Skeletal muscle tissue (tissue), 4 donors: ENCODE measurements around the gene MAP2K5. TPM values are rescaled to one million over a fixed set of nuclear protein-coding genes. Genes with fewer than 3 reads are reported as not detected.

Experiments used
- H3K27ac ChIP-seq: one replicate; pipeline ENCODE4 v1.7.0; 2013; ENCODE audit warnings: mild to moderate bottlenecking, low read depth, low read length, inconsistent platforms
- H3K27me3 ChIP-seq, 3 donors: one replicate each; pipeline ENCODE4 v1.7.0; 2013; ENCODE audit warnings: low read length in 3 of 3; ENCODE audit not compliant: control insufficient read depth in 3 of 3, insufficient read depth in 3 of 3
- H3K36me3 ChIP-seq, 3 donors: one replicate each; pipeline ENCODE4 v1.7.0; 2013; ENCODE audit warnings: low read length in 3 of 3; ENCODE audit not compliant: control insufficient read depth in 3 of 3, insufficient read depth in 3 of 3
- H3K4me1 ChIP-seq, 3 donors: one replicate each; pipeline ENCODE4 v1.7.0; 2013; ENCODE audit warnings: low read length in 3 of 3, mild to moderate bottlenecking in 3 of 3; ENCODE audit not compliant: control insufficient read depth in 3 of 3, insufficient read depth in 3 of 3
- H3K4me3 ChIP-seq, 3 donors: one replicate each; pipeline ENCODE4 v1.7.0; 2013; ENCODE audit warnings: low read length in 3 of 3
- H3K9ac ChIP-seq, 3 donors: one replicate each; pipeline ENCODE4 v1.7.0; 2013; ENCODE audit warnings: low read length in 3 of 3, mild to moderate bottlenecking in 3 of 3, moderate library complexity in 2 of 3, low read depth in 1 of 3
- H3K9me3 ChIP-seq, 3 donors: one replicate each; pipeline ENCODE4 v1.7.0; 2013; ENCODE audit warnings: low read length in 3 of 3; ENCODE audit not compliant: control insufficient read depth in 3 of 3
- total RNA-seq: library from RNA; depleted of rRNA; stranded (reverse); fragments of >200 nt; gene quantifications from one replicate; pipeline ENCODE4 v1.2.3, GENCODE V29; 2014
- donor health status: Osteomylitis.

Gene MAP2K5
- total RNA-seq, 1 donor from 2014 or later: 19.3 TPM

DNA sequence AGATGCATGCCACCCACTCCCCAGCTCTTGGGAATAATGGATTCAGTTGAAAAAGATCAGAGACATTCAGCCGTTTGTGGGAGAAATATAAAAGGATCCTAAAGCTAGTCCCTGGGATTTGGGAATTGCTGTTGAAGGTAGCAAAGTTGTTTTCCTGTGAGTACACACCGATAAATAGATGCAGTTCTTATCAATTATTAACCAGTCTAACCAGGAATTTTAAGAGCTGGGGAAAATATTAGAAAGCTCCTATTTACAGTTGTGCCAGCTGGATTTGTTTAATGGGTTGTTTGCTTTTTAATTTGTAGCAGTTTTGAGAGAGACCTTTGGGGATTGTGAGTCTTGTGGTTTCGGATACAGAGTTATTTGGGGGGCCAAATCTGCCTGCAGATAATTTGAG lies 238.6 kb downstream of the MAP2K5 start:
- no peak overlapping the region for H3K9ac ChIP-seq

GRCh38 chr15:67781907-67782690 lies 239.6 kb downstream of the MAP2K5 start:
- no peak overlapping the region for H3K9ac ChIP-seq
- H3K4me1 ChIP-seq: no peaks in the 10 kb centered on the region
- H3K27me3 ChIP-seq: no peaks in the 10 kb centered on the region
- H3K27ac ChIP-seq: no peak overlapping the region
- peaks cover 6 to 7% (median 7%) of the 10 kb centered on the region in 3 donors for H3K36me3 ChIP-seq
- H3K9me3 ChIP-seq: no peaks in the 10 kb centered on the region
- H3K4me3 ChIP-seq: no peak overlapping the region

More for the DNA sequence above, 238.6 kb downstream of the MAP2K5 start:
- Histone ChIP-seq H3K9me3 (no peaks in the 10 kb centered on the region), H3K27me3 (no peaks in the 10 kb centered on the region), H3K36me3 (peaks cover 6 to 10% (median 7%) of the 10 kb centered on the region in 3 donors), H3K4me1 (no peaks in the 10 kb centered on the region), H3K4me3 (no peak overlapping the region), H3K27ac (no peak overlapping the region)

DNA sequence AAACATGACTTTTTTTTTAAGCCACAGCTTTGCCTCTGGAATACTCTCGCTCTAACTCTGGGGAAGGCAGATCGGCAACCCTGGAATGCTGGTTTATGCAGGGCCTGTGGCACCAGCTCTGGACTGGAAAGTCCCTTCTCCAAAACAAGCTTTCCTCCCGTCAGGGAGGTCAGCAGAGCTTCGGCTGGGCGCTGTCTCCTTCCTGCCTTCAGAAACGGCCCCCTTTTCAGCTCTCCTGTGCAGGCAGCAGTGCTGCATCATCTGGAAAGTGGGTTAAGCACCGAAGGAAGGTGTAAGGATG lies 240.1 kb downstream of the MAP2K5 start:
- H3K9me3 ChIP-seq: no peaks in the 10 kb centered on the region

DNA sequence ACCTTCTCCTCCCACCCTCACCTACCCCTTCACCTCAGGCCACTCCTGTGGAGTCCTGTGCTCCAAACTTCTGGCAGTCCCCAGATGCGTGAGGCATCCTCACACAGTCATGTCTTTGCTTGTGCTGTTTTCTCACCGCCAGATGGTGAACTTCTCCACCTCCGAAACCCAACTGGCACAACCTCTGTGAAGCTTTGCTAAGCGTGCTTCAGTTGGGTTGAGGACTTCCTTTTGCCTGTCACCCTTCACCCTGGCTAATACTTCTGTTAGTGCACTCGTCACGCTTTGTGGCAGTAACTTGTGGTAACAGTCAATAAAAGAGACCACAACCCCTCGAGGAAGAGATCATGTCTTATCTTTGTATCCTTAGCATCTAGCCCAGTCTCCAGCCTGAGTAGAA lies 240.8 kb downstream of the MAP2K5 start:
- Histone ChIP-seq H3K27me3 (no peaks in the 10 kb centered on the region), H3K4me3 (no peak overlapping the region), H3K9me3 (no peaks in the 10 kb centered on the region), H3K9ac (no peak overlapping the region), H3K36me3 (peaks cover 6 to 7% (median 7%) of the 10 kb centered on the region in 3 donors), H3K4me1 (no peaks in the 10 kb centered on the region), H3K27ac (no peak overlapping the region)

More for the DNA sequence above, 240.1 kb downstream of the MAP2K5 start:
- no peaks in the 10 kb centered on the region for H3K27me3 ChIP-seq
- no peaks in the 10 kb centered on the region for H3K4me1 ChIP-seq
- no peak overlapping the region for H3K4me3 ChIP-seq
- no peak overlapping the region for H3K27ac ChIP-seq
- no peak overlapping the region for H3K9ac ChIP-seq
- peaks cover 6 to 7% (median 7%) of the 10 kb centered on the region in 3 donors for H3K36me3 ChIP-seq

GRCh38 chr15:67784090-67784781 lies 241.7 kb downstream of the MAP2K5 start:
- Histone ChIP-seq H3K9me3 (no peaks in the 10 kb centered on the region), H3K27me3 (no peaks in the 10 kb centered on the region), H3K4me1 (no peaks in the 10 kb centered on the region), H3K4me3 (no peak overlapping the region), H3K9ac (no peak overlapping the region), H3K27ac (no peak overlapping the region), H3K36me3 (peaks cover 6 to 7% (median 7%) of the 10 kb centered on the region in 3 donors)

DNA sequence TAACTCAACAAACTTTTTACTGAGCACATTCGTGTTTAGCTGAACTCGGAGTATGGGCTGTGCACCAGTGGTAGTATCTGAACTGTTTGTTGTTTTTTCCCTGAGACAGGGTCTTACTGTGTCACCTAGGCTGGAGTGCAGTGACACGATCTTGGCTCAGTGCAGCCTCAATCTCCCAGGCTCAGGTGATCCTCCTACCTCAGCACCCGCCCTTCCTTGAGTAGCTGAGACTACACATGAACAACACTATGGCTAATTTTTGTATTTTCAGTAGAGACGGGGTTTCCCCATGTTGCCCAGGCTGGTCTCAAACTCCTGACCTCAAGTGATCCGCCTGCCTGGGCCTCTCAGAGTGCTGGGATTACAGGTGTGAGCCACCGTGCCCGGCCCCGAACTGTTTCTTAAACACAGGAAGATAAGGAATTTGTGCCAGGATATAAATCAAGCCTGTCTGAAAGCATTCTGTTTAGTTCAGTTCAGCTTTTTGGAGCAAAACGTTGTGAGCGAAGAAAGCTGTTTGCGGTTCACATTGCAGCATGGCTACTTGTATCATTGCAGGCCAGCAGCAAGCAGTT lies 242.4 kb downstream of the MAP2K5 start:
- Histone ChIP-seq H3K36me3 (peaks cover 6 to 7% (median 7%) of the 10 kb centered on the region in 3 donors), H3K27me3 (no peaks in the 10 kb centered on the region), H3K9me3 (no peaks in the 10 kb centered on the region), H3K9ac (no peak overlapping the region), H3K4me1 (no peaks in the 10 kb centered on the region), H3K4me3 (no peak overlapping the region), H3K27ac (no peak overlapping the region)

DNA sequence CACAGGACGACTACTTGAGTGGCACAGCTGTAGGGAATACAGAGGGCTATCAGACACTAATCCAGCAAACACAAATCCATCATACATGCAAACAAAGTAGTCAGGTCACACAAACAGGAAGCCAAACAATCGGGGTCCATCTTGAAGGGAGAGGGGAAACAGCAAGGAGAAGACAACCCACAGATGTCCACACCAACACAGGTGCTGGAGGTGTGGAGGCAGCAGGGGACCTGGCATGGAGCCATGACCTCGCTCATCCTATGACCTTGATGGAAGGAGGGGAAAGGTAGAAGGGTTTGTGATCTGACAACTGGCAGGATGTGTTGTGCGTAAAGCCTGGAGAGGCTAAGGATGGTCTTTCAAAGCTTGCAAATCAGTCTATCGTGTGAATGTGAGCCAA lies 242.9 kb downstream of the MAP2K5 start:
- Histone ChIP-seq H3K4me1 (no peaks in the 10 kb centered on the region), H3K4me3 (no peak overlapping the region), H3K36me3 (peaks cover 6 to 7% (median 7%) of the 10 kb centered on the region in 3 donors), H3K9ac (no peak overlapping the region), H3K27me3 (no peaks in the 10 kb centered on the region), H3K27ac (no peak overlapping the region), H3K9me3 (no peaks in the 10 kb centered on the region)

GRCh38 chr15:67786646-67787045 lies 244.1 kb downstream of the MAP2K5 start:
- H3K4me3 ChIP-seq: no peak overlapping the region
- H3K4me1 ChIP-seq: no peaks in the 10 kb centered on the region
- no peaks in the 10 kb centered on the region for H3K27me3 ChIP-seq
- no peak overlapping the region for H3K27ac ChIP-seq
- peaks cover 6 to 7% (median 7%) of the 10 kb centered on the region in 3 donors for H3K36me3 ChIP-seq
- H3K9ac ChIP-seq: no peak overlapping the region
- H3K9me3 ChIP-seq: no peaks in the 10 kb centered on the region

DNA sequence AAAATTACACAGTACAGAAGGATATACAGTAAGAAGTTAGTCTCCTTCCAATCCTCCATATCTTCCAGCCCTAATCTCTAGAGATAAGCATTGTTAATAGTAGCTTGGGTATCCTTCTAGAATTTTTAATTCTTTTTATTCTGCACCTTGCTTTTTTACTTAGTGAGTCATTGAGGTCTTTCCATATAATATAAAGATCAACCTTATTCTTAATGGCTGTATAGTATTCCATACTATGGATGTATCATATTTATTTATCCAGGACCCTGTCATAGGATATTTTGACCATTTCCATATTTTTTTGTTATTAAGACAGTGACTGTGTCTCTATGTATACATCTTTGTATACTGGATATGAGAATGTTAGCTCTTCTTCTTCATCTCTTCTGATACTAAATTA lies 246.5 kb downstream of the MAP2K5 start:
- Histone ChIP-seq H3K27ac (no peak overlapping the region), H3K27me3 (no peaks in the 10 kb centered on the region), H3K36me3 (peaks cover 0 to 3% (median 0%) of the 10 kb centered on the region in 3 donors), H3K9me3 (no peaks in the 10 kb centered on the region), H3K4me1 (no peaks in the 10 kb centered on the region), H3K9ac (no peak overlapping the region), H3K4me3 (no peak overlapping the region)
